DOHH2 (cell line): ENCODE measurements around the gene KCNIP4.

Source experiments
- H3F3A ChIP-seq: fragments of 200-600 bp; sonication (generic), shearing (Covaris generic); 2 replicates; pipeline ENCODE4 v1.6.0; 2016; ENCODE audit warnings: antibody characterized with exemption, mild to moderate bottlenecking; ENCODE audit not compliant: control insufficient read depth, insufficient read depth
- H3K27ac ChIP-seq: fragments of 200-600 bp; sonication (generic); 2 replicates; pipeline ENCODE4 v1.5.1; 2014; ENCODE audit warnings: low read depth, mild to moderate bottlenecking, low read length, moderate library complexity
- H3K27me3 ChIP-seq: fragments of 200-600 bp; sonication (generic); 2 replicates; pipeline ENCODE4 v1.6.1; 2014; ENCODE audit warnings: mild to moderate bottlenecking, low read length, mixed read lengths; ENCODE audit not compliant: control insufficient read depth
- H3K36me3 ChIP-seq: fragments of 200-600 bp; sonication (generic); 2 replicates; pipeline ENCODE4 v1.6.1; 2014; ENCODE audit warnings: mild to moderate bottlenecking, low read length, moderate library complexity, mixed read lengths; ENCODE audit not compliant: control insufficient read depth
- H3K4me1 ChIP-seq: fragments of 200-600 bp; sonication (generic); 2 replicates; pipeline ENCODE4 v1.6.1; 2014; ENCODE audit warnings: mild to moderate bottlenecking, low read length, mixed read lengths; ENCODE audit not compliant: control insufficient read depth
- H3K4me2 ChIP-seq: fragments of 200-600 bp; sonication (generic); 2 replicates; pipeline ENCODE4 v1.6.0; 2014; ENCODE audit warnings: mild to moderate bottlenecking, low read length, moderate library complexity
- H3K4me3 ChIP-seq: fragments of 200-600 bp; sonication (generic); 2 replicates; pipeline ENCODE4 v1.5.1; 2014; ENCODE audit warnings: mild to moderate bottlenecking, low read length, mixed read lengths
- H3K79me2 ChIP-seq: fragments of 200-600 bp; sonication (generic); 2 replicates; pipeline ENCODE4 v1.6.1; 2014; ENCODE audit warnings: mild to moderate bottlenecking, low read length, mixed read lengths; ENCODE audit not compliant: control insufficient read depth
- H3K9me2 ChIP-seq: fragments of 200-600 bp; sonication (generic); replicated peaks from 2 replicates; pipeline ENCODE4 v1.6.1; 2014; ENCODE audit warnings: mild to moderate bottlenecking, low read length, mixed read lengths; ENCODE audit not compliant: control insufficient read depth
- H3K9me3 ChIP-seq: fragments of 200-600 bp; sonication (generic); 2 replicates; pipeline ENCODE4 v1.6.1; 2014; ENCODE audit warnings: antibody characterized with exemption, low read length, mixed read lengths; ENCODE audit not compliant: control insufficient read depth, insufficient read depth
- H4K20me1 ChIP-seq: fragments of 200-600 bp; sonication (generic); 2 replicates; pipeline ENCODE4 v1.6.0; 2014; ENCODE audit warnings: low read depth, mild to moderate bottlenecking, antibody characterized with exemption, low read length, moderate library complexity; ENCODE audit not compliant: control insufficient read depth, insufficient read depth
- CTCF ChIP-seq: fragments of 200-600 bp; sonication (generic); IDR thresholded peaks from one replicate; pipeline ENCODE4 v1.5.1; 2014; ENCODE audit warnings: antibody characterized with exemption, mild to moderate bottlenecking, low read depth, low read length; ENCODE audit not compliant: poor library complexity, severe bottlenecking
- EZH2phosphoT487 ChIP-seq: fragments of 200-600 bp; sonication (generic); IDR thresholded peaks from 2 replicates; pipeline ENCODE4 v1.6.1; 2017; ENCODE audit warnings: borderline replicate concordance, mild to moderate bottlenecking, antibody characterized with exemption, low read length, moderate library complexity, mixed read lengths

The KCNIP4 gene

GRCh38 chr4:20711335-20711734 is 1237.2 kb downstream of the KCNIP4 start:
- Histone ChIP-seq H3K79me2 (no peaks in the 10 kb centered on the region), H3K36me3 (peaks cover 46% of the 10 kb centered on the region), H3K9me2 (no peaks in the 10 kb centered on the region), H3K4me3 (no peak overlapping the region), H3K4me1 (no peaks in the 10 kb centered on the region), H3K9me3 (no peaks in the 10 kb centered on the region), H3K27me3 (no peaks in the 10 kb centered on the region), H3K27ac (no peak overlapping the region), H3K4me2 (no peak overlapping the region), H4K20me1 (no peaks in the 10 kb centered on the region), H3F3A (no peaks in the 10 kb centered on the region)
- no peak for TF ChIP-seq CTCF
- TF ChIP-seq EZH2phosphoT487 = no peak

GRCh38 chr4:20700007-20700761 is 1248.4 kb downstream of the KCNIP4 start, which contains the start of gene PACRGL:
Gene PACRGL (plus strand): TSS chr4:20700458. CDS start chr4:20704482, 4,024 bp downstream.
- H3K4me1 ChIP-seq = peaks cover 18% of the 10 kb centered on the region
- TF ChIP-seq CTCF (no peak), EZH2phosphoT487 (no peak)
- no peaks in the 10 kb centered on the region for H3K9me2 ChIP-seq
- H3K36me3 ChIP-seq = peaks cover 16% of the 10 kb centered on the region
- peak within 1 kb of the TSS; percentile 77 for H3K4me3 ChIP-seq
- H3K4me2 ChIP-seq = peak within 1 kb of the TSS; percentile 88
- H3K27me3 ChIP-seq = no peaks in the 10 kb centered on the region
- no peaks in the 10 kb centered on the region for H3F3A ChIP-seq
- H3K27ac ChIP-seq = peak within 1 kb of the TSS; percentile 44
- peaks cover 35% of the 10 kb centered on the region for H3K79me2 ChIP-seq
- no peaks in the 10 kb centered on the region for H4K20me1 ChIP-seq
- no peaks in the 10 kb centered on the region for H3K9me3 ChIP-seq

- TF ChIP-seq EZH2phosphoT487 = no peak
- no peak for TF ChIP-seq CTCF
- Histone ChIP-seq H3K27me3 (no peaks in the 10 kb centered on the region), H3K9me3 (no peaks in the 10 kb centered on the region), H3K27ac (no peak overlapping the region), H3K9me2 (no peaks in the 10 kb centered on the region), H3K79me2 (peaks cover 35% of the 10 kb centered on the region), H3K4me1 (peaks cover 18% of the 10 kb centered on the region), H3K36me3 (peaks cover 3% of the 10 kb centered on the region; the same call in 1 of the 2 replicates), H3K4me2 (no peak overlapping the region), H3F3A (no peaks in the 10 kb centered on the region), H4K20me1 (no peaks in the 10 kb centered on the region), H3K4me3 (no peak overlapping the region)
Measured at GRCh38 chr4:20698820-20699219, 1249.8 kb downstream of the KCNIP4 start.
